H1 (cell line): Measurements from ENCODE around the gene AAGAB. TPM values are rescaled to one million over a fixed set of nuclear protein-coding genes. Genes with fewer than 3 reads are reported as not detected.

Experiments
- CHD2 ChIP-seq: IDR thresholded peaks from 2 replicates; pipeline ENCODE4 v1.6.1; 2012; ENCODE audit warnings: low read length, improper control_type of control experiment
- CHD7 ChIP-seq: fragments of 300-600 bp; sonication (generic); IDR thresholded peaks from 2 replicates; pipeline ENCODE4 v1.7.1; 2012; ENCODE audit warnings: low read length, moderate library complexity, mild to moderate bottlenecking, inconsistent platforms; ENCODE audit not compliant: insufficient replicate concordance
- KDM4A ChIP-seq: IDR thresholded peaks from one replicate; pipeline ENCODE4 v1.7.1; 2012; ENCODE audit warnings: low read depth, mild to moderate bottlenecking, moderate library complexity, low read length, inconsistent platforms; ENCODE audit not compliant: severe bottlenecking
- KDM5A ChIP-seq: fragments of 200-600 bp; IDR thresholded peaks from 2 replicates; pipeline ENCODE4 v1.7.1; 2012; ENCODE audit warnings: mild to moderate bottlenecking, low read length, inconsistent platforms, mixed read lengths
- NANOG ChIP-seq: IDR thresholded peaks from 2 replicates; pipeline ENCODE4 v1.6.1; 2011; ENCODE audit warnings: low read length, low read depth, mild to moderate bottlenecking, inconsistent platforms; ENCODE audit not compliant: insufficient read depth, poor library complexity, severe bottlenecking
- SIN3A ChIP-seq, 2 experiments: IDR thresholded peaks in 1 of 2; conservative IDR thresholded peaks in 1 of 2; 2 replicates each; pipeline ENCODE4 v1.6.1; 2011 to 2012; ENCODE audit warnings: low read length in 2 of 2, improper control_type of control experiment in 1 of 2, low read depth in 1 of 2, mild to moderate bottlenecking in 1 of 2
- SIRT6 ChIP-seq: IDR thresholded peaks from one replicate; pipeline ENCODE4 v1.7.1; 2012; ENCODE audit warnings: low read length, inconsistent platforms
- polyA plus RNA-seq, 7 experiments: library from polyadenylated mRNA; depleted of rRNA in 3 of 7; stranded (reverse) in 5 of 7; unstranded in 2 of 7; fragments of >200 nt in 5 of 7; fragments of 200-250 nt in 2 of 7; gene quantifications; 1 replicate in 5 of 7; 2 replicates in 1 of 7; 4 replicates in 1 of 7; pipeline versions ENCODE4 v1.2.1 to v1.2.3, GENCODE V29; 2011 to 2013; ENCODE audit warnings: missing spikeins in 2 of 7, mixed read lengths in 2 of 7
- total RNA-seq: library from RNA; stranded (reverse); fragmentation: NEBNext Ultra II Directional; extraction: Animal tissue kit (Norgen Biotek cat#: 25700); gene quantifications from 2 replicates; pipeline ENCODE4 v1.2.1, GENCODE V29; 2021
- TF ChIP-seq, protein P1 (sequence below), 3 experiments: IDR thresholded peaks; 1 replicate in 2 of 3; 2 replicates in 1 of 3; pipeline versions ENCODE4 v1.5.1 to v1.6.1; 2011; ENCODE audit warnings: low read length in 3 of 3, mild to moderate bottlenecking in 3 of 3, inconsistent platforms in 2 of 3, low read depth in 1 of 3, moderate library complexity in 1 of 3; ENCODE audit not compliant: insufficient read depth in 1 of 3; ENCODE audit errors: control extremely low read depth in 1 of 3

Gene AAGAB
- total and polyA plus RNA-seq, 2 of the 8 experiments (the other 6 are each of a cell fraction or from before 2014, with no cell fraction given) = 20.1 to 45.9 TPM

- TF ChIP-seq CHD7 (no peak), CHD2 (no peak), SIRT6 (no peak), KDM5A (no peak), KDM4A (no peak), NANOG (no peak), SIN3A (conservative IDR thresholded peaks at IDR 0.05 in 1 of 2, IDR thresholded peaks at IDR 0.05 in 1 of 2; ENCODE audit: low read depth in 1 of 2, low read length in 2 of 2) (no peak)
- TF ChIP-seq, protein P1, sequence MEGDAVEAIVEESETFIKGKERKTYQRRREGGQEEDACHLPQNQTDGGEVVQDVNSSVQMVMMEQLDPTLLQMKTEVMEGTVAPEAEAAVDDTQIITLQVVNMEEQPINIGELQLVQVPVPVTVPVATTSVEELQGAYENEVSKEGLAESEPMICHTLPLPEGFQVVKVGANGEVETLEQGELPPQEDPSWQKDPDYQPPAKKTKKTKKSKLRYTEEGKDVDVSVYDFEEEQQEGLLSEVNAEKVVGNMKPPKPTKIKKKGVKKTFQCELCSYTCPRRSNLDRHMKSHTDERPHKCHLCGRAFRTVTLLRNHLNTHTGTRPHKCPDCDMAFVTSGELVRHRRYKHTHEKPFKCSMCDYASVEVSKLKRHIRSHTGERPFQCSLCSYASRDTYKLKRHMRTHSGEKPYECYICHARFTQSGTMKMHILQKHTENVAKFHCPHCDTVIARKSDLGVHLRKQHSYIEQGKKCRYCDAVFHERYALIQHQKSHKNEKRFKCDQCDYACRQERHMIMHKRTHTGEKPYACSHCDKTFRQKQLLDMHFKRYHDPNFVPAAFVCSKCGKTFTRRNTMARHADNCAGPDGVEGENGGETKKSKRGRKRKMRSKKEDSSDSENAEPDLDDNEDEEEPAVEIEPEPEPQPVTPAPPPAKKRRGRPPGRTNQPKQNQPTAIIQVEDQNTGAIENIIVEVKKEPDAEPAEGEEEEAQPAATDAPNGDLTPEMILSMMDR (IDR thresholded peaks at IDR 0.05; ENCODE audit: control extremely low read depth in 1 of 3, insufficient read depth in 1 of 3, low read depth in 1 of 3, low read length in 3 of 3) = peak; percentile 37 to 51 (median 41); a peak in 3 of 4 replicates
These were observed 89.6 kb downstream of the AAGAB start (continued) for GRCh38 chr15:67164811-67165253.
